Stimulated activated CD8-positive, alpha-beta memory T cell treated with anti-CD3 and anti-CD28 coated beads, Interleukin-15, amount 100 ng/mL, for 1 hour (primary cell): ENCODE measurements around the gene RPTOR.
"Not testable (repeated sequence)": the region's sequence is repeated elsewhere in the genome, so short reads cannot be mapped to it uniquely, and the experiment has no call there.

Source experiments
- DNase-seq: peaks from one replicate; pipeline ENCODE4 v3.0.0-alpha.2; 2020; ENCODE audit warnings: low read depth

Gene RPTOR

GRCh38 chr17:80863626-80864025 is 319.0 kb downstream of the RPTOR start:
- no peak for DNase-seq

- no peak for DNase-seq
Measured at GRCh38 chr17:80864751-80865150, 320.1 kb downstream of the RPTOR start.

- DNase-seq = peak; percentile 49
Measured at GRCh38 chr17:80866050-80866793, 321.6 kb downstream of the RPTOR start.

- no peak for DNase-seq
Measured at GRCh38 chr17:80868022-80868609, 323.5 kb downstream of the RPTOR start.

- DNase-seq = no peak
Measured at GRCh38 chr17:80869481-80870145, 325.0 kb downstream of the RPTOR start.

- DNase-seq = no peak
Measured at GRCh38 chr17:80870401-80870800, 325.8 kb downstream of the RPTOR start.

- DNase-seq = no peak
Measured at GRCh38 chr17:80871341-80871740, 326.7 kb downstream of the RPTOR start.

GRCh38 chr17:80872001-80872500 is 327.4 kb downstream of the RPTOR start:
- no peak for DNase-seq

GRCh38 chr17:80872501-80873306 is 328.1 kb downstream of the RPTOR start:
- DNase-seq = no peak

GRCh38 chr17:80873307-80873951 is 328.8 kb downstream of the RPTOR start:
- no peak for DNase-seq

GRCh38 chr17:80874866-80875445 is 330.3 kb downstream of the RPTOR start:
- no peak for DNase-seq

- DNase-seq = not testable (repeated sequence)
Measured at GRCh38 chr17:80875480-80875995, 330.9 kb downstream of the RPTOR start.

GRCh38 chr17:80876456-80876949 is 331.9 kb downstream of the RPTOR start:
- not testable (repeated sequence) for DNase-seq

GRCh38 chr17:80876950-80877728 is 332.5 kb downstream of the RPTOR start:
- DNase-seq = no peak

- DNase-seq = no peak
Measured at GRCh38 chr17:80877729-80878303, 333.2 kb downstream of the RPTOR start.

GRCh38 chr17:80878876-80879722 is 334.5 kb downstream of the RPTOR start:
- no peak for DNase-seq

- DNase-seq = no peak
Measured at GRCh38 chr17:80879723-80880647, 335.3 kb downstream of the RPTOR start.

- no peak for DNase-seq
Measured at GRCh38 chr17:80880648-80880985, 336.0 kb downstream of the RPTOR start.
